ENCODE results near the gene NQO1.

DNA sequence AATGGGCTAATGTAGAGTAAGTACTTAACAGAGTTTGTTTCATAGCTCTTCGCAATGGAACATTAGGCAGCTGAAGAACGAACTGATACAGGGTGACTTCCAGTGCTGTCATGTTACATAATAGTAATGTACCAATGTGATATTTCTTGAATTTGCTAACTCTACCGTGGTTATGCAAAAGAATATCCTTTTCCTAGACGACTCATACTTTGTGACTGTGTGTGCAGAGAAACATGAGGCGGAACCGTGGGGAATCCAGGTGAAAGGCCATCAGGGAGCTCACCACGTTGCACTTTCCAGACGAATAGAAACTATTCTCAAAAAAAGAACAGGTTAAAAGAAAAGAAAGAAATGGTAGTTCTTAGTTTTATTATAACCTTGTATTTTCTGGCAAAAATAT, 15.2 kb upstream of the NQO1 start:
- TF ChIP-seq, protein P1, sequence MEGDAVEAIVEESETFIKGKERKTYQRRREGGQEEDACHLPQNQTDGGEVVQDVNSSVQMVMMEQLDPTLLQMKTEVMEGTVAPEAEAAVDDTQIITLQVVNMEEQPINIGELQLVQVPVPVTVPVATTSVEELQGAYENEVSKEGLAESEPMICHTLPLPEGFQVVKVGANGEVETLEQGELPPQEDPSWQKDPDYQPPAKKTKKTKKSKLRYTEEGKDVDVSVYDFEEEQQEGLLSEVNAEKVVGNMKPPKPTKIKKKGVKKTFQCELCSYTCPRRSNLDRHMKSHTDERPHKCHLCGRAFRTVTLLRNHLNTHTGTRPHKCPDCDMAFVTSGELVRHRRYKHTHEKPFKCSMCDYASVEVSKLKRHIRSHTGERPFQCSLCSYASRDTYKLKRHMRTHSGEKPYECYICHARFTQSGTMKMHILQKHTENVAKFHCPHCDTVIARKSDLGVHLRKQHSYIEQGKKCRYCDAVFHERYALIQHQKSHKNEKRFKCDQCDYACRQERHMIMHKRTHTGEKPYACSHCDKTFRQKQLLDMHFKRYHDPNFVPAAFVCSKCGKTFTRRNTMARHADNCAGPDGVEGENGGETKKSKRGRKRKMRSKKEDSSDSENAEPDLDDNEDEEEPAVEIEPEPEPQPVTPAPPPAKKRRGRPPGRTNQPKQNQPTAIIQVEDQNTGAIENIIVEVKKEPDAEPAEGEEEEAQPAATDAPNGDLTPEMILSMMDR (conservative IDR thresholded peaks at IDR 0.05 in 1 of 2, IDR thresholded peaks at IDR 0.05 in 1 of 2; ENCODE audit: extremely low read depth in 1 of 2, insufficient read depth in 1 of 2, low read depth in 1 of 2, low read length in 2 of 2): no peak
- TF ChIP-seq EZH2 (IDR thresholded peaks at IDR 0.05; ENCODE audit: borderline replicate concordance, low read length): no peak
